ENCODE results near the gene SLC35F6. TPM values are rescaled to one million over a fixed set of nuclear protein-coding genes. Genes with fewer than 3 reads are reported as not detected.
A peak's percentile ranks its signal among the peaks of the same experiment; 100 is the strongest.
"Not testable (repeated sequence)": the region's sequence is repeated elsewhere in the genome, so short reads cannot be mapped to it uniquely, and the experiment has no call there.

Gene SLC35F6
- polyA plus RNA-seq, 1 donor: 15.8 TPM

DNA sequence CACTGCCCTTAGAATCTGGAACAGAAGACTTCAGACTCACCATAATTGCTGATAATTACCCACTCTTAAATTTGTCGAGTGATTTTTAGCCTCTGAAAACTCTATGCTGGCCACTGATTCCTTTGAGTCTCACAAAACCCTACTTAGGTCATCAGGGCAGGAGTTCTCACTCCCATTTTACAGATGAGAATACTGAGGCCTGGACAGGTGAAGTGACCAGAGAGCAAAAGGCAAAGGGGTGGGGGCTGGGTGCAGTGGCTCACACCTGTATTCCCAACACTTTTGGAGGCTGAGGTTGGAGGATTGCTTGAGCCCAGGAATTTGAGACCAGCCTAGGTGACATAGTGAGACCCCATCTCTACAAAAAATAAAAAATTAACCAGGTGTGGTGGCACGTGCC is 34.8 kb upstream of the SLC35F6 start:
- no peak for DNase-seq

DNA sequence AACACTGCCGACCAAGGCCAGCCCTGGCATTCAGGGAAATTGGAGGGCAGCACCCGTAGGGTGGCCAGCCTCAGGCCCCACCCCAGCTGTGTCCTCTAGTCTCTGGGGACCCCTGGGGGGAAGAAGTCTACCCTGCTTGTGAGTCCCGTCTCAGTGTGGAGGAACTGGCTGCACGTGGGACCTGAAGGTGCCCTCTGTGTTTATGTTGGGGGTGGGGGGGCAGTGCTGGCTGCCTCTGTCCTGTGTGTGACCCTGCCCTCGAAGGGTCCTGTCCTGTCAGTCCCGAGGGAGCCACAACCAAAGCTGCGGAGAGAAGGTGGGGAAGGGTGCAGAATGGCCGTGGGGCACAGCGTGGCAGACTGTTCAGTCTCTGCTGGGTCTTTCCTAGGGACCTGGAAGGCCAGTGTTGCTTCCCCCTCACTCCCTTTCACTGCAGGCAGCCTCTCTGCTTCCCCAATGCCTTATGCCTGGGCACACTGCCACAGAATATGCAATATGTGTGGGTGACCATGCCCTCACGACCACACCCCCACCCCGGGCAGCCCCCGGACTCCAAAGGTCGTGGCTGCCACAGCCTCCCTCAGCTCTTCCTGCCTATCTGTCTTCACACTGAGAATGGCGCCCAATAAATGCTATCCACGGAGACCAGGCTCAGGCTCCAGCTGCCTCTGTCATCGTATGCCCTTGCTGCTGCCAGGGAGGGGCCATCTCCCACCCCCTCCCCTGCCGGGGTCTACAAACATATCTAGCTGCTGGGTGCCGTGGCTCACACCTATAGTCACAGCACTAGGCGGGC is 33.3 kb upstream of the SLC35F6 start:
- DNase-seq: no peak

DNA sequence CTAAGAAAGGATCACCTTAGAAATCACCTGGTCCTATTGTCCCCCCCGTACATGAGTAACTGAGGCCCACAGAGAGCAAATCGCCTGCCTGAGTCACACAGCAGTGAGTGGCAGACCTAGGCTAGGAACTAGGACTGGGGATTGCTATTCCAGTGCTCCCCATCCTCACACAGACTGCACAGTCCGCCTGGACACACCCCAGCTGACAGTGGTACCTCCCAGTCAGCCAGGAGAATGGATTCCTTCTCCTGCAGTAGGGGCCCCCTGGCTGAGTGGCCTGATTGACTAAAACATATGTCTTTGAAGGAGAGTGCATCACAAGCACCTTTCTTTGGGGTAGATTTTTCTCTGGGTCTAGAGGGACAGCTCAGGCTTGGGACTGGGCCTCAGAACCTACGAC is 32.4 kb upstream of the SLC35F6 start:
- no peak for DNase-seq

DNA sequence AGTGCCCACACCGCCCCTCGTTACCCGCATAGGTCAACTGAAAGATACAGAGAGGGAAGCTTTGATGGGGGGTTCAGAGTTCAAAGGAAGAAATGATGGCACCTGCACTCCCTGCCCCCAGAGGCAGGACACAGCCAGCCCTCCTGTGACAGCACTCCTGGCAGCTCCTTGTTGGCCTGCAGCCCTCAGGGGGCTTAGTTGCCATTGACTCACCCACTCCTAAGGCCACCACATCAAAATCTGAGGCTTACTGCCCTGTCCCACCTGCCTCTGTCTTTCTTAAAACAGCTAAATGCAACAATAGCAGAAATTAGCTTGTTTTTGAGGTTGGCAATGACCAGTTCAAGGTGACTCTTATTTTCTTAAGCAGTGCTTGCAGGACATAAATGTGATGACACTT is 31.6 kb upstream of the SLC35F6 start:
- DNase-seq: no peak

DNA sequence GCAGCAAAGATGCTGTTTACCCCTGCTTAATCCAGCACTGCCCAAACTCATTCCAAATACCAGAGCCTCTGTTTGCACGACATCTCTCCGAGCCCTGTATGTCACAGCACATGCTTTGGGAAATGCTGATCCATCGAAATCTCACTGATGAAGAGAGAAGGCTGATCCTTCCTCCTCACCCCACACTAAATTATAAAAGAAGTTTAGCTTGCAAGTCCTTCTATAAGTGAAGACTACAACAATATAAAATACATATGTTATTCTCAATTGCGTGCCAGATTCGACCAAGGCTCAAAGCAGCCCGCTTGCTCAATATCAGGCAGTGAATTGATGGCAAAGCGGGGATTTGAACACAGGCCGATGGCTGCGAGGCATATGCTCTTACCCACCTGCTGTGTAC is 30.7 kb upstream of the SLC35F6 start:
- DNase-seq: no peak

DNA sequence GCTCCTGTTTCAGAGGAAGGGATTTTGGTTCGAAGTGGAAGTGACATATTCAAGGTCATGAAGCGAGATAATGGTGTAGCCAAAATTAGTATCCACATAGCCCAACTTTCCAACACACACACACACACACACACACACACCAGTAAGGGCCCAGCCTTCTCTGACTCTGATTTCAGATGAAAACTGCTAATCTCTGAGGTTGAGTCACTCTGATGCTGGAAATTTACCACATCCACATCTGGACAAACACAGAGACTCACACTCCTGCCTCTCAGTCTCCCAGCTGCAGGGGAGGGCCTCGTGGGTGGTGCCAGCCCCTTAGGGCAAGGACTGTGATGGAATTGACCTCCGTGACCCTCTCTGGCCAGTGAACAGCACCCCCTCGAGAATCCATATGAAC is 29.0 kb upstream of the SLC35F6 start:
- no peak for DNase-seq

DNA sequence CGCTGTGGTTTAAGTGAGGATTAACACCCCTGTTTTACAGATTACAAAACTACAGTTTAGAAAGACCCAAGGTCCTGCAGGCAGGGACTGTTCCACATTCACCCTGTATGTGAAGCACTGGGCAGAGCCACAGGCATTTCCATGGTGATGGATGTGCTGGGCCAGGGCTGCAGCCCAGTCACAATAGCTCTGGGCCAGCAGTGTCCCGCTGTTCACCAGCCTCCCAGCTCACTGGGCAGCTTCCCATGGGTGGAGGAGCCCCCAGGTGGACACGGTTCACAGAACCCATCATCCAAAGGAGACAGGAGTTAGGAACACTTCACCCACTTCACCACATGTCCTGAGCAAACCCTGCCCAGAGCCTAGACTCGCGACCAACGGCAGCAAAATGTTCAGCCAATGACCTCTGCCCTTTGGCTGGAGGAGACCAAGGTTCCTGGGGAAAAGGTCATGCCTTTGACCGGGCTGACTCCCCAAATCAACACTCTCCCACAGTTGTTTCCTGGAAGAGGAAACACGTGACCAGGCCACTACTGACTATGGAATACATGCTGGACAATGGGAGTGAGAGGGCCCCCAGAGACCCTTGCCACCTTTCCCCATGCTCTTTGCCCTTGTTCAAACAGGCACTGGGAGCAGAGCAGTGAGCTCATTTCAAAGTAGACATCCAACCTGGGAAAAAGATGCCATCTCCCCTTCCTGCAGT is 28.0 kb upstream of the SLC35F6 start:
- DNase-seq: no peak

DNA sequence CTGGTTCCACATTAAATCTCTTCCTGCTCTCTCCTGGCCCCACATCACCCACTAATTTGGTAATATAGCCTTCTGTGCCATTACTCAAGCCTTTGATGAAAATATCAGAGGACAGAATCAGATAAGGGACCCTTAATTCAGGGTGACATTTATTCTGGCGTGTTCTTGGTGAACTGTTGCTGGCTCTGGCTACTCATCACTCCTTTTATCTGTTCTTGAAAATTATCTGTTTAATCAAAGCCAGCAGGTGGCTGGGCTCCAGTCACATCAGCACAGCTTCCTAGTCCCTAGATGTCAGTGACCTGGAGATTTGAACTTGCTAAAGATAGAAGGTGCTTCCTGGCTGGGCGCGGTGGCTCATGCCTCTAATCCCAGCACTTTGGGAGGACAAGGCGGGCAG is 26.9 kb upstream of the SLC35F6 start:
- no peak for DNase-seq

DNA sequence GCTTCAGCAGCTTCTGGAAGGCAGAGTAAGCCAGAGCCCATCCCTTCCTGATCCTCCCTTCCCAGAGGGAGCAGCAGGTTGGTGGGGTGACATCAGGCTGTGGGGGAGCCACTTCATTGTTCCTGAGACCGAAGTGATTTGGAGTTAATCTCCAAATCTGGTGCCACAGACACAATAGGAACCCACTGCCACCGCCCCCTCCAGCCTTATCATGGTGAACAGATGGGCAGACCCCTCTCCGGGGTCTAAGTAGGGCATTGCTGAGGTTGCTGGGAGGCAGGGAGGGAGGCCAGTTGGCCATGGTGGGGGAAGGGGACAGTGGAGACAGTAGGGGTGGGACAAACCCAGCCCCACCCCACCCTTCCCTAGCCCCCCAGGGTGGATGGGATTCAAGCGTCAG is 25.6 kb upstream of the SLC35F6 start:
- no peak for DNase-seq

DNA sequence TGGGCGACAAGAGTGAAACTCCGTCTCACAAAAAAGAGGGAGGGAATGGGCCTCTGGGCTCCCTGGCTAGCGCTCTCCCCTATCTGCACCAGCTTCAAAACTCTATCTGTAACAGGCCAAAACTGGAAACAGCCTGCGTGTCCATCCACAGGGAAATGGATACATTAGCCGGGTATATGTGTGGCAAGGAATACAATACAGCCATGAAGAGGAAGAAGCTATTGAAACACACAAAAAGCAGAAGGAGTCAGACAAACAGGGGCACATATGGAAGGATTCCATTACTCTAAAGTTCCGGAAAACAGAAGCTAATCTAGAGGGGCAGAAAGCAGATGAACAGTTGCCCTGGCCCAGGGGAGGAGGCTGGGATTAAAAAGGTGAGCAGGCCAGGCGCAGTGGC is 24.6 kb upstream of the SLC35F6 start:
- DNase-seq: no peak

DNA sequence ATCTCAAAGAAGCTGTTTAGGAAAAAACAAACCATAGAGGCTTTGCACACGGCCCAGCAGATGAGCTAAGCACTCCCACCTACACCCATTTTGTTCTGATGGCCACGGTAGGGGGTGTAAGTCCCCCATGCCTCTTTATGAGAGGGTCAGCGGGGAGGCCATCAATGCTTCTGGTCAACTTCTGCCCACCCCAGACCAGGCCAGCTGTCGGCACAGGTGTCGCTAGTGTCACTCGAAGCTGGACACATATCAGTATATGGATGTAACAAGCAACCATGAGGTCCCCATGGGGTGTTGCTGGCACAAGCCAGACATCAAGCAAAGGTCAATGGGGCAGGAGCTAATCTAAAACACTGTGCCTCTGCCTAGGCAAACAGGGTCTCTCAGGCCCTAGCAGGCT is 23.7 kb upstream of the SLC35F6 start:
- no peak for DNase-seq

DNA sequence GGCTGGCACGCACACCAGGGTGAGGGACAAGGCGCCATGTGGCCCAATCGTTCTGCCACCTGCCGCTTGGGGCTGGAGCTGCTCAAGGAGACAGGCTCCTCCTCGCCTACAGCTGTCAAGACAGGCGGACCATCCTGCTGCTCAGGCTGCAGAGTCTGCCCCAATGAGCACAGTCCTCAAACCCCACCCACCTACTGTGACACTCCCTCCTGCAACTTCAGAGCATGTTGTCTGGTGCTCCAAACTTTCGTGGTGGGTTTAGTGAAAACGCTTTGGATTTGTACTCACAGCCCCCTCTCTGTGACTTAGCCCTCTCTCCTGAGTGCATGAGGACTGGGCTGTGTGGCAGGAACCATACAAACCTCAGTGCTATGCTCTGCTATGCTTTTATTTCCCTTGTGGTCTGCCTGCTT is 23.2 kb upstream of the SLC35F6 start:
- no peak for DNase-seq

DNA sequence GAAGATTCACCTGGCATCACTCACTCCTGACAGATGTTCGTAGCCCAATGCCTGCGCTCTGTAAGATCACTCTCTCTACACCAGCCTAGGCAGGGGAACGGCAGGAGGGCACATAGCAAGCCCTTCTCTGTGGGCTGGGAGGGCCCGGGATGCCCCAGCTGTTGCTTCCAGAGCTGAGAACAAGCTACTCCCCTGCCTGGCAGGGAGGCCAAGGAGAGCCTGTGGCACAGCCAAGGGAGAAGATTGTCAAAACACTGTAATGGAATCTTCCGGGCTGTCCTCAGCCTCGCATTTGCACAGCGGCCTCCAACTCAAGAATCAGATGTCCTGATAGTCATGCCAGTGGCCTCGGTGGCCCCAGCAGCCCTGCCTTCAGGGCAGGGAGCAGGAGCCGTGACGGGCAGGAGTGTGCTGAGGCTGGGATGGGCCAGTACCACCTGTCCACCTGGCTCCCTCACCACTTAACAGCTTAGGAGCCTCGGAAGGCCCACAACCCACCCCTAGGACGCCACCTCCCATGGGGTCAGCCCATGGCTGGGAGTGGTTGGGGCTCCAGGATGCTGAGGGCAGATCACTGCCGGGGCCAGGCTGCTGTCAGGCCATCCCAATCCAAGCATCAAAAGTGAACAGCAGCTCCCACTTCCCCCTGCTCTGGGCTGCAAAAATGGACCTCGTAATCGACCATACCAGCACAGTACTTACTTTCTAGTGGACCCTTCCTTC is 21.9 kb upstream of the SLC35F6 start:
- DNase-seq: no peak

DNA sequence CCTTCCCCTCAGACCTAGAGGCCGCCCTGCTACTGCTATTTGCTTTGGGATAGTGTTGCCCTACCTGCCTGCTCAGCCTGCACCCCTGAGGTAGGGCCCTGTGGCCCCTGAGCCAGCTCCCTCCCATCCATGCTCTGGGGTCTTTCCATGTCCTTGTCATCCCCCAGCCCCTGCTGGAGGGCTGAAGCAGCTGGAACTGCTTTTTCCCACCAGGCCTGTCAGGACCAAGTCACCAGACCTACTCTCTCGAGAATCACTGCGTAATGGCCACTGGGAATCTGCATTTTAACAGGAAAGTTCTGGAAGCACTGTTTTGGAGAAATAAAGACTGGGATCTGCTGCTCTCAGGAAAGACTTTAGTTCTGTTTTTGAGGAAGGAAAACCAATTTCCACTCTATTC is 20.2 kb upstream of the SLC35F6 start:
- no peak for DNase-seq

DNA sequence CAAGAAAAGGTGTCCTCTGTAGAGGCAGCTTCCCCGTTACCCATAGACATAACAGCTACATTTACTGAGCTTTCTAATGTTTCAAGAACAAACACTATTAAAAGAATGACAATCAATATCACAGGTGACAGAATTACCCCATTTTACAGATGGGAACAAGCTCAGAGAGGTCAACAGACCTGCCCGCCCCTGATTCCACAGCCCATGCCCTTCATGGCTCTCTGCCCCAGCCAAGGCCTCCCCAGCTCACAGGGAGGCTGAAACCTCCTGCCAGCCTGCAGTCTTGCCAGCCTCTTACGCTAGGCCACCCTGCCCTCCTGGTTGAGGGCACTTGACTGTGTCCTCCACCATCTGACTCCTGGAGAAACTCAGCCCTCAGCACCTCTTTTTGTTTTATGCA is 19.1 kb upstream of the SLC35F6 start:
- DNase-seq: no peak

DNA sequence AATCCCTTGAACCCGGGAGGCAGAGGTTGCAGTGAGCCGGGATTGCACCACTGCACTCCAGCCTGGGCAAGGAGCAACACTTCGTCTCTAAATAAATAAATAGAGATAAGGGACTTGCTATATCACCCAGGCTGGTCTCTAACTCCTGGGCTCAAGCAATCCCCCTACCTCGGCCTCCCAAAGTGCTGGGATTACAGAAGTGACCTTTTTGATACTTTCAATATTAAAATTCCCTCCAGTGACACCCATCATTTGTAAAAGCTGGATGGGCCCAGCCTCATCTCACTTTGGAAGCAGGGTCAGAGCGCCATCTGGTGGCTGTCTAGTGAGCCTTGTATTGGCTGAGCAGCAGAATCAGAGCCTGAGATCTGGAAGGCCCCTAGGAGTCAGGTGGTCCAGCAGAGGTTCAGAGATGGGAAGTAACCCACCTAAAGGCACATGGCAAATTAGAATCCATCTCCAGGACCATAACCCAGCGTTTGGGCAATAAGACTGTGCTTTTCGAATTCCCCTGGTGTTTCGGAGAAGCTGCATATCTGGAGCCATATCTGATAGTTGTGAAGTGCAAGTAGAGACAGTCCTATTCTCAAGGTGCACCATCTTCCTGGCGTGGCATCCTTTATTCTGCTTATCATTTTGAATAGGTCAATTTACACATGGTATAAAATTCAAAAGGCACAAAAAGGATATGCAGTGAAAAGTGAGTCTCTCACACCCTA is 18.3 kb upstream of the SLC35F6 start:
- DNase-seq: peak; percentile 83

DNA sequence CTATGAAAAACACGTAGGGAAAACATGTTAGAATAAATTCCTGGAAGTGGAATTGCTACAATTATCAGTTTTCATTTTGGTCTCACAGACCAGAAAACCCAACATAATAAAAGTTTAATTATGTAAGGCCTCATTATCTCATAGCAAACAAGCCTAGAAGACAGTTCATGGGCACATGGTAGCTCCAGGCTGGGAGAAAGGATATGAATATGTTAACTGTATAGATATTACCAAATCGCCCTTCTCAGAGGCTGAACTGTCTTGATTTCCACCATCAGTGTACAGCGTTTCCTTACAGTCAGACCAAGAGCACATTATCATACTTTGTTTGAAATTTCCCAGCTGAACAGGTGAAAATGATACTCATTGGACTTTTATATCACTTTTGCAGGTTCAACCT is 17.1 kb upstream of the SLC35F6 start:
- no peak for DNase-seq

DNA sequence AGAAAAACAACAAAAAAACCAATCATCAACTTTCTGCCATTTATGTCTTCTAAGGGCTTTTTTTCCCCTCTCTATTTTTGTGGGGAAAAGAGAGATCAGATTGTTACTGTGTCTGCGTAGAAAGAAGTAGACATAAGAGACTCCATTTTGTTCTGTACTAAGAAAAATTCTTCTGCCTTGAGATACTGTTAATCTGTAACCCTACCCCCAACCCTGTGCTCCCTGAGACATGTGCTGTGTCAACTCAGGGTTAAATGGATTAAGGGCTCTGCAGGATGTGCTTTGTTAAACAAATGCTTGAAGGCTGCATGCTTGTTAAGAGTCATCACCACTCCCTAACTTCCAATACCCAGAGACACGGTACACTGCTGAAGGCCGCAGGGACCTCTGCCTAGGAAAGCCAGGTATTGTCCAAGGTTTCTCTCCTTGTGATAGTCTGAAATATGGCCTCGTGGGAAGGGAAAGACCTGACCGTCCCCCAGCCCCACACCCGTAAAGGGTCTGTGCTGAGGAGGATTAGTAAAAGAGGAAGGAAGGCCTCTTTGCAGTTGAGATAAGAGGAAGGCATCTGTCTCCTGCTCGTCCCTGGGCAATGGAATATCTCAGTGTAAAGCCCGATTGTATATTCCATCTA is 14.2 kb upstream of the SLC35F6 start:
- not testable (repeated sequence) for DNase-seq

DNA sequence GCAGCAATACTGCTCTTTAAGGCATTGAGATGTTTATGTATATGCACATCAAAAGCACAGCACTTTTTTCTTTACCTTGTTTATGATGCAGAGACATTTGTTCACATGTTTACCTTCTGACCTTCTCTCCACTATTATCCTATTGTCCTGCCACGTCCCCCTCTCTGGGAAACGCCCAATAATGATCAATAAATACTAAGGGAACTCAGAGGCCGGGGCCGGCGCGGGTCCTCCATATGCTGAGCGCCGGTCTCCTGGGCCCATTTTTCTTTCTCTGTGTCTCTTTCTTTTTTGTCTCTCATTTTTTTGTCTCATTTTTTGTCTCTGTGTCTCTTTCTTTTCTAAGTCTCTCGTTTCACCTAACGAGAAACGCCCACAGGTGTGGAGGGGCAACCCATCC is 13.6 kb upstream of the SLC35F6 start:
- DNase-seq: not testable (repeated sequence)

DNA sequence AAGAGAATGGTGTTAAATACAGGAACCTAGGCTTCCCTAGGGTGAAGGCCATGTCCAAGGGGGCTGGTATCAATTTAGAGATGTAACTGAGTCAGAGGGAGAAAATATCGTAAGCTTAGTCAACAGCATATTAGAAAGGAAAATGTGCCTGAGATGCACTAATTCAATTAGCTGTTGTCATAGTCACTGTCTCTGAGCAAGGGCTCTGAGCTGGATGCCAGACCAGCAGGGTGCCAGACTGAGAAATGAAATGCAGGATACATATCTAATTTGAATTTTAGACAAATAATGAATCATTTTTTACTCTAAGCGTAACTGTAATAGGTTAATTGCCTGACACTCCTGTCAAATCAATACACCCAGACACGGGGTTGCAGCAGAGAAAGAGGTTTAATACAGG is 11.4 kb upstream of the SLC35F6 start:
- DNase-seq: no peak

DNA sequence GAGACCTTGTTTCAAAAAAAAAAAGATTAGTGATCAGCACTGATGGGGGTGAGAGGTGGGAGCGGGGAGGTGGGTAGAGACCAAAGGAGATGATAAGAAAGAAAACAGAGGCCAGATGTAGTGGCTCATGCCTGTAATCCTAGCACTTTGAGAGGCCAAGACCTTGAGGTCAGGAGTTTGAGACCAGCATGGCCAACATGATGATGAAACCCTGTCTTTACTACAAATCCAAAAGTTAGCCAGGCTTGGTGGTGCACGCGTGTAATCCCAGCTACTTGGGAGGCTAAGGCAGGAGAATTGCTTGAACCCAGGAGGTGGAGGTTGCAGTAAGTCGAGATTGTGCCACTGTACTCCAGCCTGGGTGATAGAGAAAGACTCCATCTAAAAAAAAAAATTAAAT is 9.5 kb upstream of the SLC35F6 start:
- no peak for DNase-seq
